GM19099 (cell line): ENCODE data around the gene CYP3A7.

Experiments used
- POLR2A ChIP-seq: IDR thresholded peaks from 3 replicates; pipeline ENCODE4 v1.6.1; 2011; ENCODE audit warnings: low read depth; ENCODE audit not compliant: insufficient read length; ENCODE audit errors: extremely low read depth

Gene CYP3A7

DNA sequence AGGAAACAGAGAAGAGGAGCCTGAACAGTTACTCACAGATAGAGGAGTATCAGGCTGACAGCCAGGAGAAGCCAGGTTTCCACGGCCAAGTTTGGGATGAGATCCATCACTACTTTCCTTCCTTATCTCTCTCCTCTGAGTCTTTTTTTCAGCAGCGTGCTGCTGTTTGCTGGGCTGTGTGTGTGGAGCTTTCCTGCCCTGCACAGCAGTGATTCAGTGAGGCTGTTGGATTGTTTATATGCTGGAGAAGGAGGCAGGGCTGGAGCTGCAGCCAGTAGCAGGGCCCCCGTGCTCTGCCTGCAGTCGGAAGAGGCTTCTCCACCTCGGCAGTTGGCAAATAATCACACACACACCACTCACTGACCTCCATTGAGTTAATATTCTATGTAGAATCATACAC lies at the start of gene CYP3A7:
TSS of gene CYP3A7 (minus strand) at position 210 of the 400 bp plus-strand sequence. CDS start at position 107, 103 bp downstream.
- no peak for TF ChIP-seq POLR2A

DNA sequence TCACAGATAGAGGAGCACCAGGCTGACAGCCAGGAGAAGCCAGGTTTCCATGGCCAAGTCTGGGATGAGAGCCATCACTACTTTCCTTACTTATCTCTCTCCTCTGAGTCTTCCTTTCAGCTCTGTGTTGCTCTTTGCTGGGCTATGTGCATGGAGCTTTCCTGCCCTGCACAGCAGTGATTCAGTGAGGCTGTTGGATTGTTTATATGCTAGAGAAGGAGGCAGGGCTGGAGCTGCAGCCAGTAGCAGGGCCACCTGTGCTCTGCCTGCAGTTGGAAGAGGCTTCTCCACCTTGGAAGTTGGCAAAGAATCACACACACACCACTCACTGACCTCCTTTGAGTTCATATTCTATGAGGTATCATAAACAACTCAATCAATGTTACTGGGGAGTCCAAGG lies 49.0 kb upstream of the CYP3A7 start, which contains the start of gene CYP3A4:
TSS of gene CYP3A4 (minus strand) at position 178 of the 400 bp plus-strand sequence. CDS start at position 75, 103 bp downstream.
- no peak for TF ChIP-seq POLR2A

DNA sequence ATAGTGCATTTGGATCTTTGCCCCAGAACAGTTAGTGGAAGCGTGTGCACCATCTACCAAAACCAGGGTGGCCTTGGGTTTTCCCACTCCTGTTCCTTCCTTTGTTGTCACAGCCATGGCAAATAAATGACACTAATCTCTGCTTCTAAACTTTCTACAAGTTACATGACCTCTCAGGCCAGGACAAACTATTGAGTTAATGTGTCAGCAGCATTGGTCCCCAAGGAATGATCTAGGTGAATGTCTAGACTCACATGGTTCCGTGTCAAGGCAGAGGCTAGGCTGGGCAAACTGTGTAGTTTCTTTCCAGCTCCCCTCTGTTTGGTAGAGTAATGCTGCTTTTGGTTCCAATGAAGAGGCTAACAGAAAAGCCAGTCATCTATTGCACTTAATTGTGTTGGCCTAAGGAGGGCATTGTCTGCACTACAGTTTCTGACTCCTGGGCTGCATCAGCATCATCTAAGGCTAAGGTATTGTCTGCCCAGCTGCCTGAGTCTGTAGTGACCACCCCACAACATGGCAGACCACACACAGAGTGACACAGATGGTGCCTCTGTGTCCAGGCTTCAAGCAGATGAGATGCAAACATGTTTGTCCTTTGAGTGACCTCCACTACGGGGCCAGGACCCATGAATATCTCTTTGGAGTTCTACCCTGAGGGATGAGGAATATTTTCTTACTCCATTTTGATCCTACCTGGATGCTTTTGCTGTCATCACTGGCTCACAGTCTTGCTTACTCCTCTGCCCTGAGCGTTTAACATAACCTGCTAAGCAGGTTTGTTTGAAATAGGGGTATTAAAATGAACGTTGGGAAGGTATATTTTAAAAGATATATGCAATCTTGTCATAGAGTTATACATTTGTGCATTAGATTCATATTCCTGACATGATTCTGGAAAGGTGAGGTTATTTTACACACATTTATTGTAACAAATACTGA lies 47.3 kb upstream of the CYP3A7 start:
- TF ChIP-seq POLR2A, result no peak

DNA sequence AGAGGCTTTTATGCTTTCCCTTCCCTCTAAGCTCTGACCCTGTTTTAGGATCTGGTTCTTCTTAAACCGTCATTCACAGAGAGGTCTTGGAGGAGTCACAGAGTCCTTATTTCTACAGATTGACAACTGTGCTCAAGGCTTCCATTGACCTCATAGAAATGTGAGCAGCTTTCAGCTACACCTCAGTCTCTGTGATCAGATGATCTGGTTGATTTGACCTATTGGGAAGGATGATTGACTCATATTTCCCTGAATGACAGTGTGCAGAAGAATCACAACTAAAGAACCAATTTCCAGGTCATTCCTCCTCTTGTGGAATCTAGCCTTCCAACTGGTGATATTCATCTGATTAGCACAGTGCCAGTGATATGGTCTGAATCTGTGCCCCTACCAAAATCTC lies 45.6 kb upstream of the CYP3A7 start:
- TF ChIP-seq POLR2A, result no peak

DNA sequence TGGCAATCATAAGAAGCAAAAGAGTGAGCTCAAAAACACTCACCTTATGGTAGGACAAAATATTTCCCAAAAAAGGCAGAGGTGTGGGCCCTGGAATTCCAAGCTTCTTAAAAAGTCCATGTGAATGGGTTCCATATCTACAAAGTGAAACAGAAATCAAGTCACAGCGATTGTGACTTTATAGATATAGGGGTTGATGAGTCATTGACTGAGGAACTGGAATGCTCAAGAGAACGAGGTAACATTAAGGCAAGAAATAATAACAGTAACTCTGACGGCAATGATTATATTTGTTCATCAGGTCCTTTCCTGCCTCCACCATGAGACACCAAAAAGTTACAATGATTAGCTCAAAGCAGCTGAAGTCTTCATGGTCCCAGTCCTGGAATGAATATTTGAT lies 45.0 kb upstream of the CYP3A7 start:
- TF ChIP-seq POLR2A, result no peak

DNA sequence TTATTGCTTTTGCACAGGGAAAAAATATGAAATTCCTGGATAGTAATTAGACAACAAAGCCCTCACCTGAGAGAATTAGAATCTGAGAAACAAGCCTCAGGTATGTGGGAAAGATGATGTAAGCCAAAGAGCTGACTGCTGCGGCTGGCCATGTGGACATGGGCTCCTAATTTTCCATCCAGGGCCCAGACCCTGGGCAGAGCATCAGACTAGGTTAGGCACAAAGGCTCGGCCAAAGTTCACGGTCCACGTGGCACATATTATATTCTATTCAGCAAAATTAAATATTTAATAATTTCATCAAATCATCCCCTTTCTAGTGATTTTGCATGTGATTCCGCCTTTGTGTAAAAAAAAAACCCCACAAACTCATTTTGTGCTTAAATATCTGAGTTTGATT lies 43.9 kb upstream of the CYP3A7 start:
- no peak for TF ChIP-seq POLR2A

DNA sequence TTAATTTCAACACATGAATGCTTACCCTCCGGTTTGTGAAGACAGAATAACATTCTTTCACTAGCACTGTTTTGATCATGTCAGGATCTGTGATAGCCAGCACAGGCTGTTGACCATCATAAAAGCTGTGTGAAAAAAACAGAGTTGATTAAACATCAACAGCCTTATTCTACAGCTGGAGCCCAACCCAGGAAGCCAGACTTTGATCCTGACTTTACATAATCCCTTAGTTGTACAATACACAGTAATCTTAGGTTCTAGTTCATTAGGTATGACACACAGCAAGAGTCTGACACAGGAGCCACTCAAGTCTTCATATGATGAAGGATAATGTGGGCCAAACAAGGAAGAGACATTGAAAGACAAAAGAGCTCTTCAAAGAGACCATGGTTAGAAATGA lies 37.6 kb upstream of the CYP3A7 start:
- TF ChIP-seq POLR2A, result no peak

DNA sequence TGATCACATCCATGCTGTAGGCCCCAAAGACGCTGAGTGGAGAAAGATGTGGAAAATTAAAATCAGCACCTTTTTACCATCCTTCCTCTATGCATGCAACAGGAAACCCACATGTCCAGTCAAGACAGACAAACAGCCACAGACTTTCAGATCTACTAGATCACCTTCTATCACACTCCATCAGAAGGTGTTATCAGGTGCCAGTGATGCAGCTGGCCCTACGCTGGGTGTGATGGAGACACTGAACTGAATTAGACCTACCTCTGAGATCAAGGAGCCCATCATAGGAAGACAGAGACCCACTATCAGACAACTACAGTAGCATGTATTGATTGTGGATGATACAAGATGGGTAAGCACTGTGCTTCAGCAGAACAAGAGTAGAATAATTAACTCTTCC lies 33.5 kb upstream of the CYP3A7 start:
- no peak for TF ChIP-seq POLR2A

DNA sequence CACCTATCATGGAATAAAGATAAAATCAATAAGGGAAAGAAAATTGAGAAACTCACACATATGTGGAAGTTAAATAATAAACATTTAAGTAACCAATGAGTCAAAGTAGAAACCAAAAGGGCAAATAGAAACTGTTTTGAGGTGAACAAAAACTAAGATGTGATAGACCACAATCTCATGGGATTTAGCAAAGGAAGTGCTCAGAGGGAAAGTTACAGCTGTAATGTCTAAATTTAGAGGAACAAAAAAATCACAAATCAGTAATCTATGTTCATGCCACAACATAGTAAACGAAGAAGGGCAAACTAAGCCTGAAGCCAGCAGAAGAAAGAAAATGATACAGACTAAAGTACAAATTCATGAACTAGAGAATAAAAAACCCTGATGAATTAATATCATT lies 32.7 kb upstream of the CYP3A7 start:
- TF ChIP-seq POLR2A, result no peak

DNA sequence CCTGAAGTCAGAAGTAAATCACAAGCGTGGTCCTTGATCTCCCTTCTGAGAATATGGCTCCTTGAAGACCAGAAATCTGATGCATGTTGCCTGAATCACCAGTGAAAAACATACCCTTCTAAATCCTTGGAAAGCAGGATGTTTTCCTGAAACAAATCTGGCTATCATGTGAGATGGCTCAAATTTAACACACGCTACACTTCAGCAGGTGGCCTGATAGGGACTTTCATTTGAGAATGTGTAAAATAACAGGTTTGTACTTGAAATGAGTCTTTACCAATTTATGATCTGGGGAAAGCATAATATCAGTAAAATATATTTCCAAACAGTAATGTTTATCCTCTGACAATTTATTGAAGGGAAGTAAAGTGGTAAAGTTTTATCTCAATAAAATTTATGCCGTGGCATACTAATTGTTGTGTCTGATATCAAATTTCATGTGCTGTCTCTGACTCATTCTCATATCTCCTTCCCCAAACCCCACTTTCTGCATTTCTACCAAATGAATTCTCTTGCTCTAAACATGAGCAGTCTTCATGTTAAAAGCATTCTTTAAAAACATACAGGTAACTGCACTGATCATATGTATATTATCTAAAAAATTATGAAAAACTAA lies 31.6 kb upstream of the CYP3A7 start:
- TF ChIP-seq POLR2A, result no peak

DNA sequence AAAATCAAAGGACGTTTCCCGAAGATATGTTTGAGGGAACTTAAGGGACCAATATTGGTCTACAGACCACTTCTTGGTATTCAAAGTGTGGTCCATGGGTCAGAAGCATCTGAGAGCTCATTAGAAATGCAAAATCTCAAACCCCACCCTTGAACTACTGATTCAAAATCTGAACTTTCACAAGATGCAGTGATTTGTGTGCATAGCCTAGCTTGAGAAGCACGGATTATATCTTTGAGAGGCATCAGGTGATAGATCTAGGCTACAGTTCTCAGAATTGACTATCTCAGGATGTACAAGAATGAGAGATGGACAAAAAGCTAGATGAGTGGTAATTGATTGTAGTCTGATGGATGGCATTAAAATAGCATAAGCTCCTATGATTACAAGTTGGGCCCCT lies 29.5 kb upstream of the CYP3A7 start:
- no peak for TF ChIP-seq POLR2A

DNA sequence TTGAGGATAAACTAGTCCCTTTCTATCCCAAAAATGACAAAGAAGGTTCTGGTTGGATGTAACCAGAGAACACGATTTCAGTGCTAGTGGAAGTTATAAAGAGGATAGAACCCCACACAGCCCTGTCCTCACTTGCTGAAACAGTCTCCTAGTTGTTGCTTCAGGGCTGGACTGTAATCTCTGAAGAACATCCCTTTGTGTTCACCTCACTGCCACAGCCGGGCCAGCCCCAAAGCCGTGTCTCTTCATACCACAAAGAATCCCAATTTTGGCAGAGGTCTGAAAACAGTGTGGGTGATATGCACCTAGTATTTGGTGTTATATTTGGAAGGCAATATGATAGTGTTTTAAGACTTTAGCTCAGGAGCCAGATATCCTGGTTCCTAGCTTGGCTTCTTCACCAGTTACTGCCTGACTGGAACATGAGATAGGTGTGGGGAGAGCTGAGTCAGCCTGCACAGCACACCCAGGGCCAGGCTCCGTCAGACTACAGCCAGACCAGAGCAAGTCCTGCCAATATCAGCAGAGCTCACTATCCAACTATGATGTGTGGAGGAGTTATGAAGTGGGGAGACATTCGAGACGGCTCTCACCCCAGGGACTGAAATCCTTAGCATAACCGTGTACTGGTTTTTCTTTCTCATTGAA lies 27.8 kb upstream of the CYP3A7 start:
- TF ChIP-seq POLR2A, result no peak

DNA sequence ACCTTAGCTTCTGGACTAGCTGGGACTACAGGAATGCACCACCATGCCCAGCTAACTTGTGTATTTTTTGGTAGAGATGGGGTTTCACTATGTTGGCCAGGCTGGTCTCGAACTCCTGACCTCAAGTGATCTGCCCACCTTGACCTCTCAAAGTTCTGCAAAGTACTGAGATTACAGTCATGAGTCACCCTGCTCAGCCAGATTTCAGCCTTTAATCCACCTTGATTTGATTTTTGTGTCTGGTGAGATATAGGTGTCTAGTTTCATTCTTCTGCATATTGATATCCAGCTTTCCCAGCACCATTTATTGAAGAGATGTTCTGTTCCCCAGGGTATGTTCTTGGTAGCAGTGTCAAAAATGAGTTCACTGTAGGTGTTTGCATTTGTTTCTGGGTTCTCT lies 20.1 kb upstream of the CYP3A7 start:
- TF ChIP-seq POLR2A, result no peak

DNA sequence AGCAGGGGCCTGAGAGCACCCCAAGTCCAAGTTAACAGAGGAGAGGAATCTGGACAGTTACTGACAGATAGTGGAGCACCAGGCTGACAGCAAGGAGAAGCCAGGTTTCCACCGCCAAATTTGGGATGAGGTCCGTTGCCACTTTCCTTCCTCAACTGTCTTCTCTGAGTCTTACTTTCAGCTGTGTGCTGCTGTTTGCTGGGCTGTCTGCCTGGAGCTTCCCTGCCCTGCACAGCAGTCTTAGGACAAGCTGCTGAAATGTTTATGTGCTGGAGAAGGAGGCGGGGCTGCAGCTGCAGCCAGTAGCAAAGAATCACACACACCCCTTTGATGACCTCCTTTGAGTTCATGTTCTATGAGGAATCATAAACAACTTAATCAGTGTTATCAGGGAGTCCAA lies 17.4 kb upstream of the CYP3A7 start:
- TF ChIP-seq POLR2A, result no peak

DNA sequence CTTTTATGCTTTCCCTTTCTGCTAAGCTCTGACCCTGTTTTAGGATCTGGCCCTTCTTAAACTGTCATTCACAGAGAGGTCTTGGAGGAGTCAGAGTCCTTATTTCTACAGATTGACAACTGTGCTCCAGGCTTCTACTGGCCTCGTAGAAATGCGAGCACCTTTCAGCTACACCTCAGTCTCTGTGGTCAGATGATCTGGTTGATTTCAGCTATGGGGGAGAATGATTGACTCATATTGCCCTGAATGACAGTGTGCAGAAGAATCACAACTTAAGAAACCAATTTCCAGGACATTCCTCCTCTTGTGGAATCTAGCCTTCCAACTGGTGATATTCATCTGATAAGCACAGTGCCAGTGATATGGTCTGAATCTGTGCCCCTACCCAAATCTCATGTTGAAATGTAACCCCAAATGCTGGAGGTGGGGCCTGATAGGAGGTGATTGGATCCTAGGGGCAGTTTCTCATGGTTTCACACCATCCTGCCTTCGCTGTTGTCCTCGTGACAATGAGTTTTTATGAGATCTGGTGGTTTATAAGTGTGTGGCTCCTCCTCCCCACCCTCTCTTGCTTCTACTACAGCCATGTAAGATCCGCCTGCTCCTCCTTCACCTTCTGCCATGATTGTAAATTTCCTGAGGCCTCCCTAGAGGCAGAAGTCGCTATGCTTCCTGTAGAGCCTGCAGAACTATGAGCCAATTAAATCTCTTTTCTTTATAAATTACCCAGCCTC lies 14.0 kb upstream of the CYP3A7 start:
- TF ChIP-seq POLR2A, result no peak
